ENCODE data around the gene TNFRSF4.
"Not testable (repeated sequence)": the region's sequence is repeated elsewhere in the genome, so short reads cannot be mapped to it uniquely, and the experiment has no call there.

The TNFRSF4 gene

DNA sequence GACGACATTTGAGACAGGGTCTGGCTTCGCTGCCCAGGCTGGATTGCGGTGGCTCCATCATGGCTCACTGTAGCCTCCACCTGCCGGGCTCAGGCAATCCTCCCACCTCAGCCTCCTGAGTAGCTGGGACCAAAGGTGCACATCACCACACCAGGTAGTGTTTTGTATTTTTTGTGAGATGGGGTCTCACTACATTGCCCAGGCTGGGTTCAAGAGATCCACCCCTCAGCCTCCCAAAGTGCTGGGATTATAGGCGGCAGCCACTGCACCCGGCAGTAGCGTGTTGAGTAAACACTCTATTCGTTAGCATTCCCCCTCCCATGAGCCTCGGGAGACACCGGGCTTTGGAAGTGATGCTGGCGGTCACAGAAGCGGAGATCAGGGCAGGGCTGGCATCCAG, 39.4 kb upstream of the TNFRSF4 start:
- H3K4me1 ChIP-seq (ENCODE audit: low read depth, poor library complexity, severe bottlenecking): no peaks in the 10 kb centered on the region
- H3K79me2 ChIP-seq (ENCODE audit: insufficient read depth, low read depth): no peaks in the 10 kb centered on the region
- H4K20me1 ChIP-seq (ENCODE audit: insufficient read depth): no peaks in the 10 kb centered on the region
- no peak overlapping the region for H3K4me3 ChIP-seq (IDR thresholded peaks at IDR 0.05; ENCODE audit: insufficient read depth, low read depth, low read length)
- no peak overlapping the region for H3K27ac ChIP-seq
- no peak overlapping the region for H3K9ac ChIP-seq
- H3K27me3 ChIP-seq (ENCODE audit: insufficient read depth, low read depth): no peaks in the 10 kb centered on the region
- no peak for TF ChIP-seq CTCF (conservative IDR thresholded peaks at IDR 0.05; ENCODE audit: low read depth, low read length)
- no peaks in the 10 kb centered on the region for H3K36me3 ChIP-seq (ENCODE audit: insufficient read depth)
- no peak overlapping the region for H2AFZ ChIP-seq (ENCODE audit: low read depth)
- no peak overlapping the region for H3K4me2 ChIP-seq

DNA sequence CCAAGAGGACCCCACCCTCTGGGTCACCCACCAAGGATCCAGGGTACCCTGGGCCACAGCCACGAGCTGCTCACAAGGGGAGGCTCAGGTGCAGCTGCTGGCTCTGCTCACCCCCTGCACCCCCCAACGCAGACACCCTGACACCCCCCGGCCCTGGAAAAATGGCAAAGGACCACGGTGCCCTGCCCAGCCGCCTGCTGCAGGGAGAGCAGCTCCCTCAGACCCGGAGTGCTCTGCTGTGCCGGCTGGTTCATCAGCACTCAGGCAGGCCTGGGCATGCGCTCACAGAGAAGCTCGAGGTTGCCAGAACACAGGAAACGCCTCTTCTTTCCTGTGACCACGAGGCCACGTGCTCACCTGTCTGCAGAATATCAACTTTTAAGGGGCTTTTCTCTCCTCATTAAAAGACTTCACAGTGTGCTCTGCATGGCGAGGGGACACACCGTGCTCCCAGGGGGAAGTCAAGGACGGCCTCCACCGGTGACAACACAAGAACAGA, 36.9 kb upstream of the TNFRSF4 start:
- H3K27ac ChIP-seq: no peak overlapping the region
- no peak overlapping the region for H3K9ac ChIP-seq
- no peaks in the 10 kb centered on the region for H4K20me1 ChIP-seq (ENCODE audit: insufficient read depth)
- H3K4me3 ChIP-seq (IDR thresholded peaks at IDR 0.05; ENCODE audit: insufficient read depth, low read depth, low read length): no peak overlapping the region
- H2AFZ ChIP-seq (ENCODE audit: low read depth): no peak overlapping the region
- no peaks in the 10 kb centered on the region for H3K4me1 ChIP-seq (ENCODE audit: low read depth, poor library complexity, severe bottlenecking)
- H3K27me3 ChIP-seq (ENCODE audit: insufficient read depth, low read depth): peaks cover 9% of the 10 kb centered on the region; the same call in 1 of the 2 replicates
- no peak overlapping the region for H3K4me2 ChIP-seq
- no peaks in the 10 kb centered on the region for H3K36me3 ChIP-seq (ENCODE audit: insufficient read depth)
- no peaks in the 10 kb centered on the region for H3K79me2 ChIP-seq (ENCODE audit: insufficient read depth, low read depth)
- TF ChIP-seq CTCF (conservative IDR thresholded peaks at IDR 0.05; ENCODE audit: low read depth, low read length): no peak

DNA sequence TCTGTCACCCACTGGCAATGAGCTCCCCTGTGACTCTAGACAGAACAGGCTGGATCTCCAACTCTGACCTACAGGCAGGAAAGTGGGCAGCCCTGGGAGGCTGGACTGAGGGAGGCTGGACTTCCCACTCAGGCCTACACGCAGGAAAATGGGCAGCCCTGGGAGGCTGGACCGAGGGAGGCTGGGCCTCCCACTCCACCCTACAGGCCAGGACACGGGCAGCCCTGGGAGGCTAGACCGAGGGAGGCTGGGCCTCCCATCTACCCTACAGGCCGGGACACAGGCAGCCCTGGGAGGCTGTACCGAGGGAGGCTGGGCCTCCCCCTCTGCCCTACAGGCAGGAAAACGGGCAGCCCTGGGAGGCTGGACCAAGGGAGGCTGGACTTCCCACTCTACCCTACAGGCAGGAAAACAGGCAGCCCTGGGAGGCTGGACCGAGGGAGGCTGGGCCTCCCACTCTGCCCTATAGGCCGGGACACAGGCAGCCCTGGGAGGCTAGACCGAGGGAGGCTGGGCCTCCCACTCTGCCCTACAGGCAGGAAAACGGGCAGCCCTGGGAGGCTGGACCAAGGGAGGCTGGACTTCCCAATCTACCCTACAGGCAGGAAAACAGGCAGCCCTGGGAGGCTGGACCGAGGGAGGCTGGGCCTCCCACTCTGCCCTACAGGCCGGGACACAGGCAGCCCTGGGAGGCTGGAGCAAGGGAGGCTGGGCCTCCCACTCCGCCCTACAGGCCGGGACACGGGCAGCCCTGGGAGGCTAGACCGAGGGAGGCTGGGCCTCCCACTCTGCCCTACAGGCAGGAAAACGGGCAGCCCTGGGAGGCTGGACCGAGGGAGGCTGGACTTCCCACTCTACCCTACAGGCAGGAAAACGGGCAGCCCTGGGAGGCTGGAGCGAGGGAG, 34.3 kb upstream of the TNFRSF4 start:
- H3K36me3 ChIP-seq (ENCODE audit: insufficient read depth); H3K79me2 ChIP-seq (ENCODE audit: insufficient read depth, low read depth); H3K4me2 ChIP-seq; H3K4me3 ChIP-seq (IDR thresholded peaks at IDR 0.05; ENCODE audit: insufficient read depth, low read depth, low read length); H3K4me1 ChIP-seq (ENCODE audit: low read depth, poor library complexity, severe bottlenecking); H3K27ac ChIP-seq; H3K9ac ChIP-seq; H4K20me1 ChIP-seq (ENCODE audit: insufficient read depth); H2AFZ ChIP-seq (ENCODE audit: low read depth): not testable (repeated sequence)
- peaks cover 23% of the 10 kb centered on the region for H3K27me3 ChIP-seq (ENCODE audit: insufficient read depth, low read depth)

DNA sequence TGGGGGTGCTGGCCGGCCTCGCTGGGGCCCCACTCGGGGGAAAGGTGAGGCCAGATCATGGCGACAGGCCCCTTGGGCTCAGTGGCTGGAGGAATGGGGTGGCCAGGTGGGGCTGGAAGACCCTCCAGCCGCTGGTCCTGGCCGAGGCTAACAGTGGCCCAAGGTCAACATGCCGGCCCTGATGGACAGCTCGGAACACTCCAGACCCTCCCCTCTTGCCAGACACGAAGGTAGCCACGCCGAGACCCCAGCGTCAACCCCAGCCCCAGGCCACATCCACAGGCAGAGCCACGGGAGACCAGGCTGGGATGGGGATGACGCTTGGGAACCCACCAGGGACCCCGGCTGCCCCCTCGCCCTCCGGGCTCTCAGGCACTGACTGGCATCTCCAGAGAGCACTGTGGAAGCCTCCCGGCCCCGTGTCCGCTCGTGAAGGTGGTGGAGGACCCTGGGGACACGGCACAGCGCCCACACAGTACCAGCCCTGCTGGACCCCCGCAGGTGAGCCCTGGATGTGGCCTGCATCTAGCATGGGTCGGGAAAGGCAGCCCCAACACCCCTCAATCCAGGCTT, 33.5 kb upstream of the TNFRSF4 start:
- H4K20me1 ChIP-seq (ENCODE audit: insufficient read depth): no peaks in the 10 kb centered on the region
- no peak overlapping the region for H3K4me2 ChIP-seq
- H3K79me2 ChIP-seq (ENCODE audit: insufficient read depth, low read depth): no peaks in the 10 kb centered on the region
- H3K36me3 ChIP-seq (ENCODE audit: insufficient read depth): no peaks in the 10 kb centered on the region
- H2AFZ ChIP-seq (ENCODE audit: low read depth): no peak overlapping the region
- no peak overlapping the region for H3K9ac ChIP-seq
- H3K27me3 ChIP-seq (ENCODE audit: insufficient read depth, low read depth): peaks cover 29% of the 10 kb centered on the region
- no peak overlapping the region for H3K4me3 ChIP-seq (IDR thresholded peaks at IDR 0.05; ENCODE audit: insufficient read depth, low read depth, low read length)
- no peaks in the 10 kb centered on the region for H3K4me1 ChIP-seq (ENCODE audit: low read depth, poor library complexity, severe bottlenecking)
- no peak overlapping the region for H3K27ac ChIP-seq
- TF ChIP-seq CTCF (conservative IDR thresholded peaks at IDR 0.05; ENCODE audit: low read depth, low read length): no peak

Measured in KMS-11 (cell line).